Activated CD8-positive, alpha-beta T cell treated with anti-CD3 and anti-CD28 coated beads for 36 hours (primary cell): ENCODE results near the gene PTCD2. TPM values are rescaled to one million over a fixed set of nuclear protein-coding genes. Genes with fewer than 3 reads are reported as not detected.

ENCODE experiments used
- ATAC-seq: fragments of 200-7000 bp; cut with Tn5 transposase; one replicate; pipeline ENCODE4 v1.10.0; 2021; ENCODE audit warnings: mild to moderate bottlenecking, moderate library complexity
- CTCF ChIA-PET: fragments of 350-600 bp; sonication (Branson Sonifier 250); formaldehyde crosslinking; loops from one replicate; lab custom pipeline; 2021; ENCODE audit warnings: antibody characterized with exemption; lab: Charles Lee
- POLR2A ChIA-PET: fragments of 350-600 bp; sonication (Branson Sonifier 250); formaldehyde crosslinking; loops from one replicate; lab custom pipeline; 2021; ENCODE audit warnings: antibody characterized with exemption; lab: Charles Lee
- DNase-seq: peaks from one replicate; pipeline ENCODE4 v3.0.0-alpha.2; 2020
- H3K27ac Mint-ChIP-seq: one replicate; pipeline ENCODE4 v1.8.0; 2021; ENCODE audit warnings: mild to moderate bottlenecking, mixed read lengths
- H3K27me3 Mint-ChIP-seq: one replicate; pipeline ENCODE4 v1.8.0; 2021; ENCODE audit warnings: mixed read lengths
- H3K36me3 Mint-ChIP-seq: one replicate; pipeline ENCODE4 v1.8.0; 2021; ENCODE audit warnings: low read depth, mixed read lengths
- H3K4me1 Mint-ChIP-seq: one replicate; pipeline ENCODE4 v1.8.0; 2021; ENCODE audit warnings: low read depth, mixed read lengths
- H3K4me3 Mint-ChIP-seq: one replicate; pipeline ENCODE4 v1.8.0; 2021; ENCODE audit warnings: mild to moderate bottlenecking, moderate library complexity, mixed read lengths
- H3K9me3 Mint-ChIP-seq: one replicate; pipeline ENCODE4 v1.8.0; 2021; ENCODE audit warnings: mixed read lengths
- intact Hi-C: fragments of 100-400 bp; cut with micrococcal nuclease; formaldehyde crosslinking; loops from one replicate; pipeline ENCODE4 v1.10.0; 2022
- total RNA-seq, 2 experiments: library from RNA; stranded (reverse); gene quantifications; one replicate each; pipeline ENCODE4 v1.2.3, GENCODE V29; 2021
- TF ChIP-seq, protein P1 (sequence below): fragments of 200-600 bp; IDR thresholded peaks from one replicate; pipeline ENCODE4 v1.8.0; 2022; ENCODE audit warnings: antibody characterized with exemption, mild to moderate bottlenecking

Gene PTCD2
- total RNA-seq, 2 experiments from 2014 or later = 10.9 to 11.7 TPM

DNA sequence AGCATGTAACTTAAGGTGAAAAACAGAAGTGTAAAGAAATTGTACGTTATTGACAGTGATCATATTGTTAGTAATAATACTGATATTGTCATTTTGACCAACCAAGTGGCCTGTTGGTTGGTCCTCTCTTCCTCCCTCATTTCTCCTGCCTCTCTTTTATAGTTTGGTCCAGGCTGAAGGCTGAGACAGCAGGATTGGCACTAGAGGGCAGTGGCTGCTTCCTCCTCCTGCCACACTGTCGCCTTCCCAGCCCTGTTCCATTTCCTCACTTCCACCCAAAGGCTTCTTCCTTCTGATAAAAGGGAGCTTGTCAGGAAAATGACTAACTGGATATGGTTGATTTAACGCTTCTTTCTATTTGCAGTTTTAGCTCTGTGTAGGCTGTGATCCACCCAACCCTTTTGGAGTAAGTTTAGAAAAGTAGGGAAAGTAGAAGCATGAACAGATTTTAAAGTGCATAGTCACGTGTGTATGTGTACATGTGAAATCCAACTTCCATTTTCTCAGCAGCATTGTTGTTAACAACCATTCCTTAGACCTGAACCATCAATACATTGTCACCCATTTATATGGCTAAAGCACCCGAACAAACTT, 35.6 kb downstream of the PTCD2 start:
- CTCF ChIA-PET = interaction anchor here (2.2 kb wide), 1 partner anchor 10 kb away, joined by 10 read pairs; no protein-coding TSS in a partner anchor
- intact Hi-C loops = no loop called here
- no peak for DNase-seq

DNA sequence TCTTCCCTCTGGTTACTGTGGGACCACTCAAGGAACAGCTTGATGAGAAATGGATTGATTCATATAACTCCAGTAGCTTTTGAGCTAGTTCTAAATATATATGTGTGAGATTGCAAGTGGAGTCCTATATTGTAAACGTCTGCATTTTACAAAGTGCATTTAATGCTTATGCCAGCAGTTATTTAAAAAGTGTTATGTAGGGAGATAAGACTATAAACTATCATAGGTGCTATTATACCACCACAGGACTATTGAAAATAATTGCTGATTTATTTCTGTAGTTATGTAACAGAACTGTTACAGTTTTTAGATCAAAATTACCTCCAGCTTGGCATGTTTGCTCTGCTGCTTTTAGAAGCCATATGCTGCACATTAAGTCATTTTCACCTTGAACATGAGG, 36.2 kb downstream of the PTCD2 start:
- Mint-ChIP-seq H3K9me3 (no peaks in the 10 kb centered on the region), H3K27ac (no peak overlapping the region), H3K36me3 (peaks cover 34% of the 10 kb centered on the region), H3K4me3 (no peak overlapping the region), H3K4me1 (no peaks in the 10 kb centered on the region), H3K27me3 (no peaks in the 10 kb centered on the region)
- intact Hi-C loops = no loop called here
- CTCF ChIA-PET = interaction anchor here (2.2 kb wide), 1 partner anchor 10 kb away, joined by 10 read pairs; no protein-coding TSS in a partner anchor
- ATAC-seq (no peak), DNase-seq (no peak)
- TF ChIP-seq, protein P1, sequence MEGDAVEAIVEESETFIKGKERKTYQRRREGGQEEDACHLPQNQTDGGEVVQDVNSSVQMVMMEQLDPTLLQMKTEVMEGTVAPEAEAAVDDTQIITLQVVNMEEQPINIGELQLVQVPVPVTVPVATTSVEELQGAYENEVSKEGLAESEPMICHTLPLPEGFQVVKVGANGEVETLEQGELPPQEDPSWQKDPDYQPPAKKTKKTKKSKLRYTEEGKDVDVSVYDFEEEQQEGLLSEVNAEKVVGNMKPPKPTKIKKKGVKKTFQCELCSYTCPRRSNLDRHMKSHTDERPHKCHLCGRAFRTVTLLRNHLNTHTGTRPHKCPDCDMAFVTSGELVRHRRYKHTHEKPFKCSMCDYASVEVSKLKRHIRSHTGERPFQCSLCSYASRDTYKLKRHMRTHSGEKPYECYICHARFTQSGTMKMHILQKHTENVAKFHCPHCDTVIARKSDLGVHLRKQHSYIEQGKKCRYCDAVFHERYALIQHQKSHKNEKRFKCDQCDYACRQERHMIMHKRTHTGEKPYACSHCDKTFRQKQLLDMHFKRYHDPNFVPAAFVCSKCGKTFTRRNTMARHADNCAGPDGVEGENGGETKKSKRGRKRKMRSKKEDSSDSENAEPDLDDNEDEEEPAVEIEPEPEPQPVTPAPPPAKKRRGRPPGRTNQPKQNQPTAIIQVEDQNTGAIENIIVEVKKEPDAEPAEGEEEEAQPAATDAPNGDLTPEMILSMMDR = no peak
- POLR2A ChIA-PET = interaction anchor here (1.0 kb wide), 1 partner anchor 493 kb away, joined by 3 read pairs; no protein-coding TSS in a partner anchor

More for the DNA sequence above, 35.6 kb downstream of the PTCD2 start:
- ATAC-seq = no peak
- POLR2A ChIA-PET = no interaction called here
- H3K9me3 Mint-ChIP-seq = no peaks in the 10 kb centered on the region
- peaks cover 32% of the 10 kb centered on the region for H3K36me3 Mint-ChIP-seq
- no peaks in the 10 kb centered on the region for H3K4me1 Mint-ChIP-seq
- TF ChIP-seq, protein P1 = no peak
- no peak overlapping the region for H3K27ac Mint-ChIP-seq
- no peak overlapping the region for H3K4me3 Mint-ChIP-seq
- H3K27me3 Mint-ChIP-seq = no peaks in the 10 kb centered on the region

DNA sequence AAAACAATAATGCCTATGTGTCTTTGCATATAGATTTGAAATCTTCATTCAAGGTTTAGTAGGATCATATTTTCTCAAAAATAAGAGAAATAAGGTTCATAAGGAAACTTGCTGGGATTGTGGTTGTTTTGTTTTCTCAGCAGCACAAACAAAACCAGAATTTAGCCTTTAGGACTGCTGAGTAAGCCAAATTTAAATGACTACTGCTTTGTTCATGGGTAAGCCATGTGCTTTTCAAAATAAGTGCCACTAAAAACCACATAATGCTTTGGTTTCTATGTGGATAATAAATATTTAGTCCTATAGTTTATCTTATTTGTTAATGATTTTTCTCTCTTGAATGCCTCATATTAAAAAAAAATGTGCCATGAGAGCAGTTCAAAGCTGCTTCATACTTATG, 38.8 kb downstream of the PTCD2 start:
- CTCF ChIA-PET = no interaction called here
- H3K9me3 Mint-ChIP-seq = no peaks in the 10 kb centered on the region

DNA sequence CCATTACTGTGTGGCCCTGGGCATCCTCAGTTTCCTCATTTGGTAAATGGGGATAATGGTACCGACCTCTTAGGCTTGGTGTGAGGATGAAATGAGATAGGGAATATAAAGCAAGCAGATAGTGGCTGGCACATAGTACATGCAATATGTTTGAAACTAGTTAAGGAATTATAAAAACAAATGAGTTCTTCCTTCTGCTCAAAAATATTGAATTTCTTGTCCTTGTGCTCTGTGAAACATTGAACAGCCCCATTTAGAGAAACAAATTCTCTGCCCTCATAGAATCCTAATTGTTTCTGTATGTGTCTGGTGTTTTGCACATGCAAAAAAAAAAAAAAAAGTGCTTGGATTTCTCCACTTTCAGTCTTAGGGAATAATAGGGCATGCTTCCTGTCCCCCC, 39.7 kb downstream of the PTCD2 start:
- DNase-seq = no peak
- ChIA-PET POLR2A (no interaction called here), CTCF (no interaction called here)
- no peaks in the 10 kb centered on the region for H3K27me3 Mint-ChIP-seq
- H3K36me3 Mint-ChIP-seq = peaks cover 35% of the 10 kb centered on the region
- no peaks in the 10 kb centered on the region for H3K4me1 Mint-ChIP-seq
- intact Hi-C loops = no loop called here
- H3K27ac Mint-ChIP-seq = no peak overlapping the region
- no peaks in the 10 kb centered on the region for H3K9me3 Mint-ChIP-seq
- TF ChIP-seq, protein P1 = no peak
- H3K4me3 Mint-ChIP-seq = no peak overlapping the region
- ATAC-seq = no peak

More for the DNA sequence above, 38.8 kb downstream of the PTCD2 start:
- DNase-seq = no peak
- H3K27me3 Mint-ChIP-seq = no peaks in the 10 kb centered on the region
- peaks cover 39% of the 10 kb centered on the region for H3K36me3 Mint-ChIP-seq
- no peak overlapping the region for H3K4me3 Mint-ChIP-seq
- ATAC-seq = no peak
- no peaks in the 10 kb centered on the region for H3K4me1 Mint-ChIP-seq
- POLR2A ChIA-PET = no interaction called here
- no peak overlapping the region for H3K27ac Mint-ChIP-seq
- TF ChIP-seq, protein P1 = no peak
- intact Hi-C loops = no loop called here

DNA sequence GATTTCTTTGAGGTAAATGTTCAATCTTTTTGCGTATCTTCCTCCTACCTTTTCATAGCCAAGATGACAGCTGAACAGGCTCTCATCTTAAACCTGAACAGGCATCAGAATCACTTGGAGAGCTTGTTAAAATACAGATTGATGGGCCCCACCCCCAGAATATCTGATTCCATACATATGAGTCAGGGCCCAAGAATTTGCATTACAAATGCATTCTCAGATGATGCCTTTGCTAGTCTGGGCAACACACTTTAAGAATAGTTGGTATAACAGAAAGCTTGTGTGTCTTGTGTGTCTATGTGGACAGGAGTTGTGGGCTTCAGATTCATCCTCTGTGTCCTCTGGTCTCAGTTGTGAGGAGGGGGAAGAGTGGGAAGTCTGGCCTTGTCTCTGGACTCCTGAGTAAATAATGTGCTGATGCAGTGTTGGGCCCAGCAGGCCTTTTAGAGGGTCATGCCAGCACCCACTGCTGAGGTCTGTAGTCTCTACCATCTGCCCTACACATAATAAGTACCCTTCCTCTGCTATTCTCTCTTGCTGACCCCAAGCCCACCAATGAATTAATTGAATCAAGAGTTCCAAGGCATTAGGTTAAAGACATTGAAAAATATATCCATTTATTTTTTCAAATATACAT, 43.1 kb downstream of the PTCD2 start:
- no peaks in the 10 kb centered on the region for H3K9me3 Mint-ChIP-seq
- POLR2A ChIA-PET = no interaction called here
- ATAC-seq (no peak), DNase-seq (no peak)
- H3K27ac Mint-ChIP-seq = no peak overlapping the region
- H3K4me3 Mint-ChIP-seq = no peak overlapping the region
- H3K36me3 Mint-ChIP-seq = peaks cover 36% of the 10 kb centered on the region
- H3K4me1 Mint-ChIP-seq = no peaks in the 10 kb centered on the region
- CTCF ChIA-PET = interaction anchor here (1.2 kb wide), 1 partner anchor 161 kb away, joined by 3 read pairs; no protein-coding TSS in a partner anchor
- TF ChIP-seq, protein P1 = no peak
- intact Hi-C loops = no loop called here
- H3K27me3 Mint-ChIP-seq = no peaks in the 10 kb centered on the region
